ENCODE results near the gene NRDE2.

Gene NRDE2

DNA sequence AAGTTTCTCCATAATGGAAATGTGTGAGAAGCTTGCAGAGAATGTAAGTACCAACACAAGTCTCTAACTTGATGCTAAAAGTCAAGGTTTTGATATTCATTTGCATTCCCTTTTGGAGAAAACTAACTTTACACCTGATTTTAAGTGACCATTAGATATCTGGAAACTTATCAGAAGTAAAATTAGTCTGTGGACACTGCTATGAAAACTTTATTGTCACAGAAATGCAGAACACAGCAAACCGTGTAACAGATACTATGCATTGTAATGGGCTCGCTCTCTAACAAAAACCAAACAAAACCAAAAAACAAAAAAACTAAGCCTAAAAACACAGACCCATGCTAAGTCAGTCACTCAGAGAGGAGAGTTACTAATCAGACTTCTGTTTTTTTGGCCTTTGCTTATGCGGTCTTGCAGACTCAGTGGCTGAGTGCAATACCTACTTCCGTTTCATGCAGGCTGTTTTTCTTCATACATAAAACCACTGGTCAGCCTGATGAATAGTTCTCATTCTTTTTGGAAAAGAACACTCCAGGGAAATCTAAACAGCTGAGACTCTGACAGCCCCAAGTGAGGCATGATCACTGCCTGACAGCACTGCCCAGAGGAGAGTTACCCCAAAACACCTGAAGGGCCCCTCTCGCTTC is 35.7 kb downstream of the NRDE2 start:
- DNase-seq (ENCODE audit: low spot score), result peak; percentile 29

GRCh38 chr14:90294872-90295271 is 36.9 kb downstream of the NRDE2 start:
- DNase-seq (ENCODE audit: low spot score), result no peak

GRCh38 chr14:90293766-90294730 is 37.7 kb downstream of the NRDE2 start:
- no peak for DNase-seq (ENCODE audit: low spot score)

- no peak for DNase-seq (ENCODE audit: low spot score)
These were observed 40.0 kb downstream of the NRDE2 start for GRCh38 chr14:90291699-90292098.

DNA sequence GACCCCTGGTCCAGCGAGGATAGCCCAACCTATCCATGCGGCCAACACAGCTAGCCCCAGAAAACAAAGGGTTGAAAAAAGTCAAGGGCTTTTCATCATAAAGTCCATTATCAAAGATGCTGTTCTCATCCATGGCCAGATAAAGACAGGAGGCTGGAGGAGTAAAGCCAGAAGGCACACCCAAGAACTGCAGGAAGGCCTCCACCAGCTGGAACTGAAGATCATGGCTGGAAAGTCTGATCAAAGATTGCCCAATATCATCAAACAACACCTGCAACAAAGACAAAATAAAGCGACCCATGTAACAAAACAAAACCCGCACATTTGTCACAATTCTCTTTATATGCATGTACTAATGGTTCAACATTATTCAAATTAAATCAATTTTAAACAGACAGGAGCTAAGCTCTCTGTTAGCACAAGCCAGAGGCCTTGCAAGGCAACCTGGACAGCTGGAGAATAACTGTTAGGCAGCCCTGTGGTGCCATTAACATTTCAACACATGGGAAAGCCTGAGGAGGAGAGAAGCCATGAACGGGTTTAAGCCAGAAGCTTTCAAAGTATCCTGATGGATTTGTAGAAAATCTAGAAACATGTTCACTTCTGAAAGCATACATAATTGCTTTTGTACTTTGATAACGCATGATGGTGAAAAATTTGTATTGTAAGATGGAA is 41.3 kb downstream of the NRDE2 start:
- DNase-seq (ENCODE audit: low spot score), result no peak

- no peak for DNase-seq (ENCODE audit: low spot score)
These were observed 42.9 kb downstream of the NRDE2 start for GRCh38 chr14:90288651-90289355.

DNA sequence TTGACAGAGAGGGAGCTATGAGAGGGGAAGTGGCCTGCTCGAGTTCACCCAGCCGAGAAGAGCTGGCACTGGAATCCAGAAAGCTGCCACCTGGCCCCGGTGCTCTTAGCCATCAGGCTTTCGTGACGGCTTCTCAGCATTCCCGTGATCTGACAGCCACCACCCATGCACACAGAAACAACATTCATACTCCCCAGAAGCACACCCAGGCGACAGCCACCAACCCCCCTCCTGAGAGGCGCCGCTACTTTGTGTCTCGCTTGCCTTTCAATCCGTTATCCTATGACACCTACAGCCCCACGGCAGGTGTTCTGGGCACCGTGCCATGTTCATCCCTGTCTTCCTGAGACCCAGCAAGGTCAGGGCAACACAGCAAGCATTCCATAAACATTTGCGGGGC is 44.0 kb downstream of the NRDE2 start:
- no peak for DNase-seq (ENCODE audit: low spot score)

GRCh38 chr14:90281756-90282155 is 50.0 kb downstream of the NRDE2 start:
- no peak for DNase-seq (ENCODE audit: low spot score)

DNA sequence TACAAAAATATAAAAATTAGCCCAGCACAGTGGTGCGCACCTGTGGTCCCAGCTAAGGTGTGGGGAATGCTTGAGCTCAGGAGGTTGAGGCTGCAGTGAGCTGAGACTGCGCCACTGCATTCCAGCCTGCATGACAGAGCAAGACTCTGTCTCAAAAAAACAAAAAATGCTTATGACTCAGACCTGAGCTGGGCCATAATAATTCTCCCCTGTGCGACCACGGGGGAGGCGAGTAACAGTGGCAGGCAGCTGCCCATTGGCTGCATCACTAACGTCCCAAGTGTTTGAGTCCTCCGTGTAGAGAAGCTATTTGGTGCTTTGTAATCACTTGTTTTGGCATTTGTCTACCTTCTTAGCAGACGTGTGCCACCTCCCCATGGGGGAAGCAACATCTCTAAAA is 50.5 kb downstream of the NRDE2 start:
- peak; percentile 82 for DNase-seq (ENCODE audit: low spot score)

GRCh38 chr14:90280096-90280495 is 51.6 kb downstream of the NRDE2 start:
- no peak for DNase-seq (ENCODE audit: low spot score)

GRCh38 chr14:90278199-90279175 is 53.3 kb downstream of the NRDE2 start:
- DNase-seq (ENCODE audit: low spot score), result no peak

- DNase-seq (ENCODE audit: low spot score), result no peak
These were observed 54.1 kb downstream of the NRDE2 start for GRCh38 chr14:90277581-90278198.

GRCh38 chr14:90276646-90277367 is 54.9 kb downstream of the NRDE2 start:
- no peak for DNase-seq (ENCODE audit: low spot score)

GRCh38 chr14:90275820-90276219 is 55.9 kb downstream of the NRDE2 start:
- no peak for DNase-seq (ENCODE audit: low spot score)

DNA sequence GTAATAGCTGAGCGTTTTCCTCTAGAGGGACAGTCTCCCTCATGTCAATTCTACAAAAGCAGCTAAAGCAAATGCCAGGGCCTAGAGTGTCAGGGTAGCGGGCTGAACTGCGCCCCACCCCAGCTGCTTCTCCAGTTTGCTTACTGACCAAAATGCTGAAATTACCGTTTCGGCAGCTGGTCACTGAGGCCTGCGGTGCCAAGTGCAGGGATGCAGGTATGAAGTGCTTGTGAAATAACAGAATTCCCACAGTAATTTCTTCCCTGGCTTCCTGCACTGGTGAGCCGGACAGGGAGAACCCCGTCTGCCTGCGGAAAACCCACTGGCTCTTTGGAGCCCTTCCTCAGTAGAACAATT is 56.3 kb downstream of the NRDE2 start:
- no peak for DNase-seq (ENCODE audit: low spot score)

- DNase-seq (ENCODE audit: low spot score), result peak; percentile 33
These were observed 56.8 kb downstream of the NRDE2 start for GRCh38 chr14:90274808-90275457.

GRCh38 chr14:90274019-90274418 is 57.7 kb downstream of the NRDE2 start:
- no peak for DNase-seq (ENCODE audit: low spot score)

GRCh38 chr14:90273532-90273931 is 58.2 kb downstream of the NRDE2 start:
- no peak for DNase-seq (ENCODE audit: low spot score)

GRCh38 chr14:90272523-90272922 is 59.2 kb downstream of the NRDE2 start:
- no peak for DNase-seq (ENCODE audit: low spot score)
